A549 (cell line): ENCODE data around the gene GHRHR. TPM values are rescaled to one million over a fixed set of nuclear protein-coding genes. Genes with fewer than 3 reads are reported as not detected.

Source experiments
- ATAC-seq, 2 experiments: fragments of 200-7000 bp in 1 of 2; fragments of >200 bp in 1 of 2; cut with Nextera tagmentation in 1 of 2; cut with Tn5 transposase in 1 of 2; 3 replicates each; pipeline versions ENCODE4 v1.8.0 to v1.9.1; 2018 to 2020; ENCODE audit warnings: mild to moderate bottlenecking in 1 of 2, moderate library complexity in 1 of 2
- CTCF ChIA-PET: fragments of 300-600 bp; sonication (Branson Sonifier 250); formaldehyde crosslinking; extraction: SDS; loops from one replicate; lab custom pipeline; 2021; ENCODE audit warnings: antibody characterized with exemption, inconsistent platforms; lab: Yijun Ruan, JAX
- POLR2A ChIA-PET: fragments of 350-600 bp; formaldehyde crosslinking; extraction: SDS; loops from one replicate; lab custom pipeline; 2021; ENCODE audit warnings: antibody characterized with exemption, inconsistent platforms; lab: Yijun Ruan, JAX
- DNase-seq, 2 experiments: peaks; one replicate each; pipeline versions ENCODE4 v3.0.0 to v3.0.0-alpha.2; 2011 to 2016; ENCODE audit warnings: low read depth in 1 of 2, low spot score in 1 of 2
- FAIRE-seq: peaks from 2 replicates; lab custom pipeline; 2011; peaks lifted over from hg19 to GRCh38; lab: Jason Lieb, UNC
- H3K27ac ChIP-seq, 2 experiments: fragments of >200 bp; sonication (Bioruptor Twin); formaldehyde crosslinking; 3 replicates each; pipeline ENCODE4 v1.5.1; 2016 to 2017
- H3K4me1 ChIP-seq: fragments of >200 bp; sonication (Bioruptor Twin); formaldehyde crosslinking; 3 replicates; pipeline ENCODE4 v1.6.1; 2016
- H3K4me2 ChIP-seq: fragments of >200 bp; sonication (Bioruptor Twin); formaldehyde crosslinking; 3 replicates; pipeline ENCODE4 v1.6.1; 2016
- H3K4me3 ChIP-seq: fragments of >200 bp; sonication (Bioruptor Twin); formaldehyde crosslinking; 3 replicates; pipeline ENCODE4 v1.5.1; 2016
- H3K9me3 ChIP-seq: fragments of >200 bp; sonication (Bioruptor Twin); formaldehyde crosslinking; 3 replicates; pipeline ENCODE4 v1.6.1; 2016
- ATOH8 ChIP-seq: fragments of 250-450 bp; sonication (Bioruptor Pico); IDR thresholded peaks from 2 replicates; pipeline ENCODE4 v1.5.0; 2020; ENCODE audit warnings: low read depth, mild to moderate bottlenecking, moderate library complexity
- BCL3 ChIP-seq: fragments of >200 bp; sonication (Bioruptor Twin); formaldehyde crosslinking; IDR thresholded peaks from 3 replicates; pipeline ENCODE4 v1.6.1; 2016
- BHLHE40 ChIP-seq: IDR thresholded peaks from 2 replicates; pipeline ENCODE4 v1.6.1; 2012; ENCODE audit warnings: low read depth, low read length, inconsistent platforms
- CBX8 ChIP-seq: fragments of 200-600 bp; sonication (generic); IDR thresholded peaks from 2 replicates; pipeline ENCODE4 v1.6.1; 2016
- CTCF ChIP-seq: fragments of >200 bp; sonication (Bioruptor Twin); formaldehyde crosslinking; IDR thresholded peaks from 3 replicates; pipeline ENCODE4 v1.5.1; 2016
- EHMT2 ChIP-seq: fragments of 200-600 bp; sonication (generic); IDR thresholded peaks from 2 replicates; pipeline ENCODE4 v1.6.1; 2016; ENCODE audit warnings: antibody characterized with exemption, low read depth, mild to moderate bottlenecking, moderate library complexity
- FOSB ChIP-seq: fragments of 250-450 bp; sonication (Bioruptor Pico); IDR thresholded peaks from 2 replicates; pipeline ENCODE4 v1.5.0; 2020; ENCODE audit warnings: mild to moderate bottlenecking, moderate library complexity
- FOXS1 ChIP-seq: fragments of 250-450 bp; sonication (Bioruptor Pico); IDR thresholded peaks from 2 replicates; pipeline ENCODE4 v1.5.0; 2020; ENCODE audit warnings: mild to moderate bottlenecking, moderate library complexity
- GATA3 ChIP-seq: IDR thresholded peaks from 2 replicates; pipeline ENCODE4 v1.6.1; 2012; ENCODE audit warnings: borderline replicate concordance
- HES2 ChIP-seq: fragments of >200 bp; sonication (Bioruptor Twin); formaldehyde crosslinking; IDR thresholded peaks from 2 replicates; pipeline ENCODE4 v1.6.1; 2016
- HEYL ChIP-seq: fragments of 250-450 bp; sonication (Bioruptor Pico); IDR thresholded peaks from 2 replicates; pipeline ENCODE4 v1.8.0; 2021; ENCODE audit warnings: mild to moderate bottlenecking, moderate library complexity
- HOXA7 ChIP-seq: fragments of 250-450 bp; sonication (Bioruptor Pico); IDR thresholded peaks from 2 replicates; pipeline ENCODE4 v1.5.0; 2020; ENCODE audit warnings: mild to moderate bottlenecking, moderate library complexity
- HOXB13 ChIP-seq: fragments of 250-450 bp; sonication (Bioruptor Pico); IDR thresholded peaks from 2 replicates; pipeline ENCODE4 v1.5.0; 2020; ENCODE audit warnings: low read depth, mild to moderate bottlenecking, moderate library complexity
- HOXB5 ChIP-seq: fragments of 250-450 bp; sonication (Bioruptor Pico); IDR thresholded peaks from 2 replicates; pipeline ENCODE4 v1.5.0; 2020; ENCODE audit warnings: mild to moderate bottlenecking, moderate library complexity
- JUN ChIP-seq, 2 experiments: fragments of >200 bp; sonication (Bioruptor Twin); formaldehyde crosslinking; IDR thresholded peaks; 2 replicates in 1 of 2; 3 replicates in 1 of 2; pipeline ENCODE4 v1.6.1; 2016 to 2017
- JUNB ChIP-seq: fragments of >200 bp; sonication (Bioruptor Twin); formaldehyde crosslinking; IDR thresholded peaks from 2 replicates; pipeline ENCODE4 v1.6.1; 2016
- MAX ChIP-seq: IDR thresholded peaks from 2 replicates; pipeline ENCODE4 v1.6.1; 2012
- NR3C1 ChIP-seq: fragments of >200 bp; sonication (Bioruptor Twin); formaldehyde crosslinking; IDR thresholded peaks from 3 replicates; pipeline ENCODE4 v1.6.1; 2017
- RFX5 ChIP-seq: fragments of 450-650 bp; IDR thresholded peaks from 2 replicates; pipeline ENCODE4 v1.7.1; 2014; ENCODE audit warnings: antibody characterized with exemption, mild to moderate bottlenecking, moderate library complexity
- RNF2 ChIP-seq: fragments of 200-600 bp; sonication (generic); IDR thresholded peaks from 2 replicates; pipeline ENCODE4 v1.6.1; 2016; ENCODE audit warnings: low read depth, mild to moderate bottlenecking, antibody characterized with exemption, moderate library complexity, borderline replicate concordance
- SREBF2 ChIP-seq: fragments of 450-650 bp; IDR thresholded peaks from 2 replicates; pipeline ENCODE4 v1.6.1; 2014; ENCODE audit warnings: mild to moderate bottlenecking, moderate library complexity
- TFCP2L1 ChIP-seq: fragments of 250-450 bp; sonication (Bioruptor Pico); IDR thresholded peaks from 2 replicates; pipeline ENCODE4 v1.5.0; 2021; ENCODE audit warnings: mild to moderate bottlenecking
- ZNF302 ChIP-seq: fragments of 250-450 bp; sonication (Bioruptor Pico); IDR thresholded peaks from 2 replicates; pipeline ENCODE4 v1.9.0; 2021; ENCODE audit warnings: inconsistent platforms, mild to moderate bottlenecking, moderate library complexity
- ZSCAN20 ChIP-seq: fragments of 250-450 bp; sonication (Bioruptor Pico); IDR thresholded peaks from 2 replicates; pipeline ENCODE4 v1.8.0; 2022; ENCODE audit warnings: mild to moderate bottlenecking, moderate library complexity
- WGBS: methylation state at CpG from one replicate; pipeline ENCODE4 v1.1.6; 2017; ENCODE audit errors: missing lambda C conversion rate; 5-methylcytosine and 5-hydroxymethylcytosine counted together
- polyA plus RNA-seq, 4 experiments: library from polyadenylated mRNA; depleted of rRNA in 3 of 4; stranded (reverse); fragments of >200 nt; fragmentation: RNase III in 1 of 4; extraction: RNeasy Plus Mini Kit Qiagen cat#74134 plus additional on column Dnase treatment in 1 of 4; gene quantifications; 2 replicates in 3 of 4; 3 replicates in 1 of 4; pipeline ENCODE4 v1.2.3, GENCODE V29; 2011 to 2017

The GHRHR gene
- polyA plus RNA-seq, 2 of the 4 experiments (the other 2 are of a cell fraction) = not detected

- peaks cover 12% of the 10 kb centered on the region; the same call in 2 of the 3 replicates for H3K4me1 ChIP-seq
- WGBS = 66% methylated on average over 13 of the region's 13 CpGs
These were observed 39.9 kb upstream of the GHRHR start for GRCh38 chr7:30923774-30924413.

GRCh38 chr7:30924624-30925023, 39.1 kb upstream of the GHRHR start:
- Histone ChIP-seq H3K4me2 (no peak overlapping the region), H3K4me3 (no peak overlapping the region), H3K27ac (no peak overlapping the region), H3K4me1 (peaks cover 12% of the 10 kb centered on the region; the same call in 2 of the 3 replicates), H3K9me3 (peaks cover 5% of the 10 kb centered on the region; the same call in 1 of the 3 replicates)
- no peak for TF ChIP-seq GATA3
- no peak for TF ChIP-seq EHMT2
- TF ChIP-seq HOXB5 (CRISPR knock-in tag) = no peak
- TF ChIP-seq HES2 = no peak
- no peak for TF ChIP-seq FOSB
- no peak for TF ChIP-seq HOXB13
- TF ChIP-seq MAX = no peak
- TF ChIP-seq CTCF = no peak
- no peak for TF ChIP-seq SREBF2
- no peak for TF ChIP-seq ZNF302 (CRISPR knock-in tag)
- no peak for TF ChIP-seq TFCP2L1 (CRISPR knock-in tag)
- TF ChIP-seq HOXA7 (CRISPR knock-in tag) = no peak
- FAIRE-seq = no peak
- ChIA-PET POLR2A (interaction anchor here (0.6 kb wide), 1 partner anchor 22 kb away, joined by 10 read pairs; no protein-coding TSS in a partner anchor), CTCF (interaction anchor here (1.0 to 2.0 kb wide), 3 partner anchors 11 to 59 kb away, joined by 3 to 6 read pairs (median 5); no protein-coding TSS in a partner anchor)
- ATAC-seq = no peak
- no peak for DNase-seq

More at GRCh38 chr7:30923774-30924413, 39.9 kb upstream of the GHRHR start:
- POLR2A ChIA-PET = no interaction called here
- no peak for ATAC-seq
- CTCF ChIA-PET = interaction anchor here (1.7 to 2.3 kb wide), 4 partner anchors 12 to 60 kb away, joined by 5 to 11 read pairs (median 6); no protein-coding TSS in a partner anchor
- H3K4me3 ChIP-seq = no peak overlapping the region
- H3K27ac ChIP-seq = no peak overlapping the region
- H3K9me3 ChIP-seq = peaks cover 5% of the 10 kb centered on the region; the same call in 1 of the 3 replicates
- no peak for TF ChIP-seq NR3C1
- TF ChIP-seq TFCP2L1 (CRISPR knock-in tag) = no peak
- H3K4me2 ChIP-seq = no peak overlapping the region
- DNase-seq = no peak
- no peak for FAIRE-seq

- ChIA-PET POLR2A (interaction anchor here (0.6 kb wide), 1 partner anchor 23 kb away, joined by 10 read pairs; no protein-coding TSS in a partner anchor), CTCF (interaction anchor here (1.0 to 2.0 kb wide), 3 partner anchors 10 to 58 kb away, joined by 3 to 6 read pairs (median 5); no protein-coding TSS in a partner anchor)
- WGBS = 30% methylated on average over 2 of the region's 2 CpGs
- FAIRE-seq = no peak
- Histone ChIP-seq H3K27ac (no peak overlapping the region), H3K4me3 (no peak overlapping the region), H3K4me2 (no peak overlapping the region), H3K9me3 (peaks cover 5% of the 10 kb centered on the region; the same call in 1 of the 3 replicates), H3K4me1 (peaks cover 12% of the 10 kb centered on the region; the same call in 2 of the 3 replicates)
- TF ChIP-seq HES2 (no peak), BHLHE40 (no peak), ZNF302 (CRISPR knock-in tag) (no peak), ATOH8 (CRISPR knock-in tag) (no peak), ZSCAN20 (CRISPR knock-in tag) (no peak), CBX8 (no peak), SREBF2 (no peak), RNF2 (no peak), FOSB (no peak), BCL3 (no peak), RFX5 (no peak), JUN (IDR thresholded peaks at IDR 0.05) (no peak), EHMT2 (no peak), JUNB (no peak), FOXS1 (CRISPR knock-in tag) (no peak), HEYL (no peak)
- no peak for DNase-seq
- ATAC-seq = no peak
These were observed 38.6 kb upstream of the GHRHR start for GRCh38 chr7:30925117-30925516.
